ENCODE data around the gene AKAP12.

AKAP12 gene

DNA sequence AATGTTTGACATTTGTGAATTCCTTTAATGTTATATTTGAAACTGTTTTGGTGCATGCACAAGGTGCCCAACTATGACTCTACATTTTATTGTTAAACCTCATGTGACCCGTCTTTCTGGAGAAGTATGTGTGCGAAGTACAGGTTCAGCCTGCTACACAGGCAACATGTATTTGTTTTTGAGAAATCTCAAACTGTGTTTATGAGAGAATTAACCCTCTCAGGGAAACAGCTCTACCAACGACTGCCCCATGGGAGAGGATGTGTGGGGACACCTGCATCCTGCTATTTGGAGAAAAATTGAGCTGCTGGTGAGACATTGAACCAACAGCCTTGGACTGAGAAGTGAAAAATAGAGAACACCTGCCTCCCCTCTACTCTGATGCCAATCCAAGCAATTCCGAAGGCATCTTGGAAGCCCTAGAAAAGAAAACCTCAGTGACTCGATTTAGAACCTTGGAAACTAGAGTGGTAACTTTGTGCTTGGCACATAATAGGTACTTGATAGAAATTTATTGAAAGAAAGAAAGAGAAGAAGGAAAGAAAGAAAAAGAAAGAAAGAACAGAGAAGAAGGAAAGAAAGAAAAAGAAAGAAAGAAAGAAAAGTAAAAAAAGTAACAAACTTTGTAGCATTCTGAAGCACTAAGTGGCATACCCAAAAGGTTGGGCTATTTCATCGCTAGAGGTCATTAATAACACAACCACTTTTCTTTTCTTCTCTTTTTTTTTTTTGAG lies 2.9 kb upstream of the AKAP12 start:
- DNase-seq (ENCODE audit: extremely low spot score, insufficient read length, low read depth) (no peak), FAIRE-seq (no peak)

DNA sequence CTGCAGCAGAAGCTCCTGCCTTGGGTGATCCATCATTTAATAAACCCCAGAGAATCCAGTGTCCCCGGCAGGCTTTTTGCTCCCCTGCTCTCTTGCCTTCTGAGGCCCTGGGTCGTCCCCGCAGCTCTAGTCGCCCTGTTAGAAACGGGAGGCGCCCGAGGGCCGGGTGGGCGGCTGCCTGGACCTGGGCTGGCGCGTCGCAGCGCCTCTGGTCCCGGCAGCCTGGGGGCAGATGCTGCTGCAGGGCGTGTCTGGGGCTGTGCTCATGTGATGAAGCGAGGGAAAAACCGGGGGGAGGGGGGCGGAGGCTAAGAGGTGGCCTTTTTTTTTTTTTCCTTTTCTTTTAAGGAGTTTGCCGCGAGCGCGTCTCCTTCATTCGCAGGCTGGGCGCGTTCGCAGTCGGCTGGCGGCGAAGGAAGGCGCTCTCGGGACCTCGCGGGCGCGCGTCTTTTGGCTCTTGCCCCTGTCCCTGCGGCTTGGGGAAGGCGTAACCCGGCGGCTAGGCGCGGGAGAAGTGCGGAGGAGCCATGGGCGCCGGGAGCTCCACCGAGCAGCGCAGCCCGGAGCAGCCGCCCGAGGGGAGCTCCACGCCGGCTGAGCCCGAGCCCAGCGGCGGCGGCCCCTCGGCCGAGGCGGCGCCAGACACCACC lies 394 bp downstream of the AKAP12 start:
- FAIRE-seq, result no peak

DNA sequence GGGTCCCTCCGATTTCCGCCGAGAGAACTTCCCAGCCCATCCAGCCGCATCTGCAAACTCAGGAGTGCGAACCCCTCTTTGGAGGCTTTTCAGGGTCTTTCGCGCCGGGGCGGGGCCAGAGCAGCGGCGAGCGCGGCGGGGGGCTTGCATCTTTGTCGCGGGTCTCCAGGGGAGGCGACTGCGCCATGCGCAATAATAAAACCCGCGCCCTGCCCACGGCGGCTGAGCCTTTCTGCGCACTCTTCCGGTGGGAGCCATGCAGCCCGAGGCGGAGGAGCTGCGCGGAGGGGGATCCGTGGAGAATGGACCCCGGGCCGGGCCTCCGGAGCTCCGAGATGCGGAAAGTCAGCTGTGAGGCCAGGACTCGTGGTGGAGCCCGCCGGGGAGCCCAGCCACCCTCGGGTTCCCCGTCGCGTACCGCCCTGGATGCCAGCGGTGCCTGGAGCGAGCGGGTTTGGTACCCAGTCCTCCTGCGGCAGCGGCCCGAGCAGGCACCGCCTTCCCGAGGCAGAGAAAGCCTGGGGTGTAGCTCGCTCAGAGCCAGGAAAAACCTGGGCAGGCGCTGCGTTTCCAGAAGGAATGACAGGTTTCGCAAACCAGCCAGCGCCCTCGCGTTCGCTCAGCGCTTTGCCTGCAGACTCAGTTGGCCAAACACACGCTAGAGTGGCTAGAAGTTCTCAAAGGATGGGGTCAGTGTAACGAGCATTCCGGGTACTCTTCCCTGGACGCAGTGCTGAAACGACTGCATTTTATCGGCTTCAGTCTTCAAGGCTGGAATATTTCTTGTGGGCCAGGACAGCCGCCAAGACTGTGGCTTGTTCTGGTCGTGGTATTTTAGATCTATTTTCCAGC lies 1.2 kb downstream of the AKAP12 start:
- no peak for DNase-seq (ENCODE audit: extremely low spot score, insufficient read length, low read depth)
- FAIRE-seq, result no peak

More for the DNA sequence above, 394 bp downstream of the AKAP12 start:
- DNase-seq (ENCODE audit: extremely low spot score, insufficient read length, low read depth), result no peak

DNA sequence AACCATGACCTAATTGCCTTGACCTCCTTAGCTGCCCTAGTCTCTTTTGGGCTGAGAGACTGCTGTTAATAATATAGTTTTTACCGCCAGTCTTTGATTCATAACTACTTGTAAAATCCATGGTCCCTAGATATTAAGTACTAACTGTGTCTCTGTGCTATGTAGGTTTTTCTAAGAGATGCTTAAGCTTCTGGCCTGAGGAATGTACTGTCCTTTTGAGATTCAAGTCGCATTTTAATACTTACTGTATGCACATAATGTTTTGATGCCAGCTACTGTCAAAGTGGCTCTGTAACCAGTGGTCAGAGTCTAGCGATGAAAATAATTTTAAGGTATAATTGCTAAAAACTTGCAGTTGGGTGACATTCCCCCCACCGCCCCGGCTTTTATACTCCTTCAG lies 2.1 kb downstream of the AKAP12 start:
- FAIRE-seq (no peak), DNase-seq (ENCODE audit: extremely low spot score, insufficient read length, low read depth) (no peak)

DNA sequence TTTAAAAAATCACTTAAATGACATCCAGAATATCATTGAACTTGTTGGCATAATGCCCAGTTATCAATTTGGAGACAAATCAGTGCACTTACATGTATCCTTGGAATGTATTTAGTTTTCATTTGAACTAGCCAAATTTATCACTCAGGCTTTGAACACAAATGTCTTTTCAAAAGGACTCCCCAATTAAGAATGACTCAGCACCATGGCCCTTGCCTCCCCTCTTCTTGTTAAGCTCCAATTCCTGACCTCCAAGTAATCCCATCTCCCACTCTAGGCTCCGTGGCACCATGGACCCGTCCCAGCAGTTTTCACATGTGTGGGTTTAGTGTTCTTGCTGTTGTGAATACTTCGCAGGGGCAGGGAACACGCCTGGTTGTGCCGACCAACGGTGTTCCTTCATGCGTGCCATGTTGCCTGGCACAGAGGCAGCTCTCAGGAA lies 2.7 kb downstream of the AKAP12 start:
- DNase-seq (ENCODE audit: extremely low spot score, insufficient read length, low read depth) (no peak), FAIRE-seq (no peak)

DNA sequence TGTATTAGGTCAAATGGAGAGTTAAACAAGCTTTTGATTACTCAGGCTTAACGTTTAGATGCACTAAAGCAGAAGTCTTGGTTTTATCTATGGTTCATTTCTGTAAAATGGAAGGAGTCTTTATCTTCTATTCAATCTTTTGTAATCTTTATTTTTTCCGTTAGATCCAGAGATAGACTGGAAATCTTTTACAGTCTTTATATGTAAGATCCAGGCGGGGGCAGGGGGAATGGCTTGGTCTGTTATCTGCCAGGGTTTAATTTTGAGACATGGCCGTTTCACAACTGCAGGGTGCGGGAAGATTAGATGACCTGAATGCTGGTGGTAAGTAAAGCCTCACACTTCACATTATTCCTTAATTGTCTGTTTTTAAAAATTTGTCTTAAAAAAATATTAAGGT lies 3.7 kb downstream of the AKAP12 start:
- DNase-seq (ENCODE audit: extremely low spot score, insufficient read length, low read depth) (no peak), FAIRE-seq (no peak)

DNA sequence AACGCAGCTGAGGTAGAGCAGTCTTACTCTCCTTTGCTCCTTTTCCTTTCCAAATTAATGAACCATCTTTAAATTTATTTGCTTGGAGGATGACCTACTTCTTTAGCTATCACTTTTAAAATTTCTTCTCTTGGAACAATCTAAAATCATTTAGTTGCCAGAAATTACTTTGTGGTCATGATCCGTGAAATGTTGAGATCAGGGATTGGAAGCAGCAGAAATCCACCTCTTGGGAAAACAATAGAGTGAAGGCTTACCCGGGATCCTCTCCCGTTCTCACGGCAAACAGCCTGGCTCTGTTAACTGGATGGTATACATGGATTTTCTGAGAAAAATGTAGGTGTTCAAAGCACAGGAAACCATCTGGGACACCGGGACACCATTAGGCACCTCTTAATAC lies 7.7 kb downstream of the AKAP12 start:
- FAIRE-seq (no peak), DNase-seq (ENCODE audit: extremely low spot score, insufficient read length, low read depth) (no peak)

DNA sequence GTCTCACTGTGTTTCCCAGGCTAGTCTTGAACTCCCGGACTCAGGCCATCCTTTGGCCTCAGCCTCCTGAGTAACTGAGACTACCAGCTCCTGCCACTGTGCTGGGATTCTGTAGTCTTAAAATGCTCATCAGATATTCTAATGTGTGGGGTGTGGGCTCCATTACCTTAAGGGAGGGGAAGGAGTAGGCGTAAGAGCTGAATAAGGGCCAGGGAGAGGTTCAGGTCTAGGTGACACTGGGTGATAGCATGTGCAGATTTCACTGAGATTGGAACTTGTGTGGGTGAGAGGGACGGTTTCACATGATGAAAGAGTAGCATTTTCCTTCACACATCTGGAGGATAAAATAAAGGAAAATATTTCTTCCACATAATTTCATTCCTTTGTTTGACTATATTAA lies 8.5 kb downstream of the AKAP12 start:
- no peak for DNase-seq (ENCODE audit: extremely low spot score, insufficient read length, low read depth)
- no peak for FAIRE-seq

DNA sequence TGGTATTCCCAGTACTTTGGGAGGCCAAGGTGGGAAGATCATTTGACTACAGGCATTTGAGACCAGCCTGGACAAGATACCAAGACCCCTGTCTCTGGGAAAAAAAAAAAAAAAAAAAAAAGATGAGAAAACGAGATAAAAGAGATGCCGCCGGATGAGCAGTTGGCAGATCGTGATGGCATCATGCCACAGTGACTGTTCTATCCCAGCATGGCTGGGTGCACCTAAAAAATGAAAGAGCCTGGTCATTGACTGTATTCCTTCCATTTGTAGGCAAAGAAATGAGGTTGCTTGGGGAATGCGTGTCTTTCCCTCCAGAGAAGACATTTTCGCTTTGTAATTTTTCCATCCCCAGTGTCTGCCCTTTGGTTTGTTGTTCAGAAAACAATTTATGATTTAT lies 12.9 kb downstream of the AKAP12 start:
- no peak for FAIRE-seq
- DNase-seq (ENCODE audit: extremely low spot score, insufficient read length, low read depth), result no peak

DNA sequence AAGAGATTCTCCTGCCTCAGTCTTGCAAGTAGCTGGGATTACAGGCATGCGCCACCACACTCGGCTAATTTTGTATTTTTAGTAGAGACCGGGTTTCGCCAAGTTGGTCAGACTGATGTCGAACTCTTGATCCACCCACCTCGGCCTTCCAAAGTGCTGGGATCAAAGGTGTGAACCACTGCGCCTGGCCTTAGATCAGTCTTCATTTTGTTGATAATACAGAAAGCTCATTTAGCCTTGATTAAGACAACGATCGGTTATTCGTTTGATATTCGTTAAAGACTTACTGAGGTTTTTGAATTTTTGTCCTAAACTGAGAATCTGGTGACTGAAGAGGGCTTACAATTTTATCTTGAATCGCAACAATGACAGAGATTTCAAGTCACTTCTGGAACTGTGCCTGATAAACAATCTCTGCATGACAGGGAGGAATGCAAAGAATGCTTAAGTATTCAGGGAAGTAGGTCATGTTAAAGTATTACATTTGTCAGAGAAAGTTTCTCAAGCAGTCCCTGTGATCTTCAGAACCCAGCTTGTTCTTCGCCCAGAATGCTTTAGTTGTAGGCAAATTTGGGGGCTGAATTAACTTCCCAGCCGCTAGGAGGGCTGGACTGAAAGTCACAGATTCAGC lies 14.8 kb downstream of the AKAP12 start:
- no peak for FAIRE-seq
- no peak for DNase-seq (ENCODE audit: extremely low spot score, insufficient read length, low read depth)

DNA sequence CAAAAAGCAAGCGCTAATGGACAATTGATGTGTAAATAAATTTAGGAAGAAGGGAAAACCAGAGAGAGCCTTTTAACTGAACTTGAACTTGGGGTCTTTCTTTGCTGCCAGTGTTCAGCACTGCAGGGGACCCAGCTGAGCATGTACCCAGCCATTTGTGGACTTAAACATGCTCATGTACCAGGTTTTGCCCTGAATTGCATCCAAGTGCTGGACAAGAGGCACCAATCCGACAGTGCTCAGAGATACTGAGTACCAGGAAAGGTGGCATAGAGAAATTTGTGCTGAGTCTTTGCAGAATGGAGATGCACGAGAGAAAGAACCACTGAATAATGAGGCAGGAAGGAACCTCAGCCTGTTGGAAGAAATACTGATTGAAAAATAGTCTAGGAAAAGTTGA lies 16.0 kb downstream of the AKAP12 start:
- no peak for DNase-seq (ENCODE audit: extremely low spot score, insufficient read length, low read depth)

DNA sequence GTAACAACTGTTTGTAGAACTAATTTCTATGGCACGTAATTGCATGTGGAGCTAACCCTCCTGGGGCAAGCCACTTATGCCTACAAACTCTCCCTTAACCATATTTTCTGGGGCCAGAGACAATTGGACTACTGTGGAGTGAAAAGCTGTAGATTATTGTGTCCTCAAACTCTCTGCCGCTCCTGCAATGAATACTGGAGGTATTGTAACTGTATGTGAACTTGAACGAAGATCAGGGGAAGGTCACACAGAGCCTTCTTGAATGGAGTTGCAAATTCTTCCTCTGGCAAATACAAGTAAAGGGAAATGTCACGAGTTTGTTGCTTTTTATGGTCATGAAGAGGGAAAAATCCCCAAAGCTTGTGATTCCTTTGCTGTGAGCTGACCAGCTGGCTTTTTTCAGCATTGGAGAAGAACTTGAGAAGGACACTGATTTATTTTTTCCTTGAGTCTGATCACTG lies 18.2 kb downstream of the AKAP12 start:
- FAIRE-seq (no peak), DNase-seq (ENCODE audit: extremely low spot score, insufficient read length, low read depth) (no peak)

More for the DNA sequence above, 16.0 kb downstream of the AKAP12 start:
- FAIRE-seq, result no peak

DNA sequence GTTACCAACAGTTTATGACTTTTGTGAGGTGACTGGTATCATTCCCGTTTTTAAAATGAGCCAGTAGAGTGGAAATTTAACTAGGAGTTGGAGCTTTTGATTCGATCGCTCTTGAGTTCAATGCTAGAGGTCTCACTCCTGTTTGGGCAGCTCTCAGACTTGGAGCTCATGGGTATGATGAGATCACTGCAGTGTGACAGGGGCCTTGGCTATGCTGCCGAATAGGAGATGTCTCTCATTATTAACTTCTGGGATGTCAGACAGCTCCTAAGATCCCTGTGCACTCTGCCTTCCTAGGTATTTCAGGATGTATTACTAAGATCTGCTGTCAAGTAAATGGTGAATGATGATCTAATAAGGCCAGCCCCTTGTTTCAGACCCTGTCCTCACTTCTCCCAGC lies 20.4 kb downstream of the AKAP12 start:
- FAIRE-seq (no peak), DNase-seq (ENCODE audit: extremely low spot score, insufficient read length, low read depth) (no peak)

DNA sequence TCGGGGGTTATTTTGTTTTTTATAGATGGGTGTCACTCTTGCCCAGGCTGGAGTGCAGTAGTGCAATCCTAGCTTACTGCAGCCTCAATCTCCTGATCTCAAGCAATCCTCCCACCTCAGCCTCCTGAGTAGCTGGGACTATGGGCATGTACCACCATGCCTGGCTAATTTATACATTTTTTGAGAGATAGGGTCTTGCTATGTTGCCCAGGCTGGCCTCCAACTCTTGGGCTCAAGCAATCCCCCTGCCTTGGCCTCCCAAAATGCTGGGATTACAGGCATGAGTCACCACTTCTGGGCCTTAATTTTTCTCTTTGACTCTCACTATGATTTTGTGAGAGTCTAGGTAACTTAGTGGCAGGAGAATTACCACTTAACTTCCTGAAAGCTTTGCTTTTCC lies 23.3 kb downstream of the AKAP12 start:
- DNase-seq (ENCODE audit: extremely low spot score, insufficient read length, low read depth) (no peak), FAIRE-seq (no peak)

DNA sequence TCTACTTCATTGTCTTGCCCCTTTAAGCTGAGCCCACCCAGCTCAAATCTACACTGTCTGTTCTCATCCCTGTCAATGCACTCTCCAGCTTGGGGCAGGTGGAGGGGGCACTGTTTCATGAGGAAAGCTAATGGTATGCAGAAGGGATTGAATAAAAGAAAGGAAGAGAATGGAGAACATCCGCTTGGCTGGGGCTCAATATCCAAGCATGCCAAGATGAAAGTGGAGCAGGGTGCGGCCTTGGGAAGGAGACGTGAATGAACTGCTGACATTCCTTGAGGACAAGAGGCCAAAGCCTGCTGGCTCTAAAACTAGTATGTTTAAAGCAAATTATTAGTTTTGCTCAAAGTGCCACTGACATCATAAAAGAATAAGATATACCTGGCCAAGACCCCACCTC lies 24.2 kb downstream of the AKAP12 start:
- FAIRE-seq (no peak), DNase-seq (ENCODE audit: extremely low spot score, insufficient read length, low read depth) (no peak)

DNA sequence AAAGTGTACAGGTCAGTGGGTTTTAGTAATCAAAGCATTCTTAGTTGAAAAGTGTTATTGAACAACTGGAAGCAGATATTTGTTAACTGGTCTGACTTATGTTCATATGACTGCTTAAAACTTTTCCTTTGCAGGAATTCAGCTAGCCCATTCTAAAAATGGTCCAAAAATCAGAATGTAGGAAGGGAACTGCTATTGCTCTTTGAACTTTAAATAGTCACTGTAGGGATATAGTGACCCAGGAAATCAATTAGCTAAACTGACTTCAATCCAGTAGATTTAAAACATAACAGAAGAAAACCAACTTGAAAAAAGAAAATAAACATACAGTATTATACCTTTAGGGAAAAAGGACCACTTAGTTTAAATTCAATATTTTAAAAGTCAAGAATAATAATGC lies 25.5 kb downstream of the AKAP12 start:
- FAIRE-seq, result no peak
- no peak for DNase-seq (ENCODE audit: extremely low spot score, insufficient read length, low read depth)

DNA sequence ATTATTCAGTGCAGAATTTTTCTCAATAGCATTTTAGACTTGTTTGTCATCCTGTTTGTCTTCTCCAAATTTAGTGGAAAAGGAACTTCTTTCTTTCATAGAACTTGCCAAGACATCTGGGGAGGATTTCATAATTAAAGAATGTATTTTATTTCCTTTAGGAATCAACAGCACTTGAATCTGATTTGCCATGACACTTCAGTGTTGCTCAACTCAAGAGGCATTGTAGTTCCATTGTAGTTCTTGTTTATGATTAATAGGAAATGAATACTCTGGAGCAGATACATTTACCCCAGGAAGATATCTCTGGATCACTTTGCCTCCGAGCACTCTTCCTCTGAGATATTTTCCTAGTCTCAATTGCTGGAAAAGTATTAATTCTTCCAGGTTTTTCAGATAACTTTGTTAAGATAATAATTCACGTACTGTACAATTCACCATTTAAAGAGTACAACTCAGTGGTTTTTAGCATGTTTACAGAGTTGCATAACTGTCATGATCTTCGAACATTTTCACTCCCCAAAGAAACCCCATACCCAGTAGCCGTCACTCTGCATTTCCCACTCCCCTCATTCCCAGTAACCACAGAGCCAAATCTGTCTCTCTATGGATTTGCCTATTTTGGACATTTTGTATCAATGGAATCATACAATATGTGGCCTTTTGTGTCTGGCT lies 29.7 kb downstream of the AKAP12 start:
- no peak for FAIRE-seq

DNA sequence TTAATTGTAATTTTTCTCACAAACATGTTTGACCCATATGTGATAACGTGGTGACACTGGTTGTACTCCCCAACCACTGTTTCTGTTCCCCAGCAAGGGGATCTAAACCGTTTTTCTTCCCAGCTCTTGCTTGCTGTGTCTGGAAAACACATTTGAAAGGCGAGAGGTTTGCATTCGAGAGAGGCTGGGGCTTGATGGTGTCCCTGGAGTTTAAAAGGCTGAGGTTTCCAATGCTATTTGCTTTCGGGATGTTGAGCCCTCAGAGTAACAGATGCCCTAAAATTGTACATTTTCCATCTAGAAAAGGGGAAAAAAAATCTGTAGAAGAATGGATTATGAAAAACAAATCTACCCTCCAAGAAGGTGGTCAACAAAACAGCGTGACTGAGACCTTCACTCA lies 35.4 kb downstream of the AKAP12 start:
- no peak for FAIRE-seq
- no peak for DNase-seq (ENCODE audit: extremely low spot score, insufficient read length, low read depth)

More for the DNA sequence above, 29.7 kb downstream of the AKAP12 start:
- DNase-seq (ENCODE audit: extremely low spot score, insufficient read length, low read depth), result no peak

DNA sequence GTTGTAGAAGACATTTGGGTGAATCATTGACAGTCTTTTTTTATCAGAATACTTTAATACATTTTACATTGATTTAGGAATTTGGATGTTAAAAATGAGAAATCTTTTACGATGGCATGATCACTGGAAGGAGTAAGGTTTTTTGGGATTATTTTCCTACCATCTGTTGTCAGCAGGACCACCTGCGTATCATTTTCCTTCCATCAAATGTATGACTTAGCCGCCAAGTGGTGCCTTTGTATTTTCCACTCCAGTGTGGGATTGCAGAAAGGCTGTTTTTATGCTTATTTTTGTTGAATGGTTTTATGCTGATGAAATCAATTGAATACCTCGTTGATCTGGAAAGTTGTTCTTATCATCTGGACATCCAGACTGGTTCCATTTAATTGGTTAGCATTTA lies 35.8 kb downstream of the AKAP12 start:
- FAIRE-seq (no peak), DNase-seq (ENCODE audit: extremely low spot score, insufficient read length, low read depth) (no peak)

All from GM18507 (cell line).